GM19324 (cell line): ENCODE data around the gene ITGAD.
A peak's percentile ranks its signal among the peaks of the same experiment; 100 is the strongest.

Experiments used
- ATAC-seq: cut with Tn5 transposase; IDR thresholded peaks from one replicate; pipeline ENCODE4 v1.9.1; 2021; ENCODE audit warnings: mild to moderate bottlenecking, moderate library complexity; ENCODE audit not compliant: unreplicated experiment, low FRiP score

Gene ITGAD

DNA sequence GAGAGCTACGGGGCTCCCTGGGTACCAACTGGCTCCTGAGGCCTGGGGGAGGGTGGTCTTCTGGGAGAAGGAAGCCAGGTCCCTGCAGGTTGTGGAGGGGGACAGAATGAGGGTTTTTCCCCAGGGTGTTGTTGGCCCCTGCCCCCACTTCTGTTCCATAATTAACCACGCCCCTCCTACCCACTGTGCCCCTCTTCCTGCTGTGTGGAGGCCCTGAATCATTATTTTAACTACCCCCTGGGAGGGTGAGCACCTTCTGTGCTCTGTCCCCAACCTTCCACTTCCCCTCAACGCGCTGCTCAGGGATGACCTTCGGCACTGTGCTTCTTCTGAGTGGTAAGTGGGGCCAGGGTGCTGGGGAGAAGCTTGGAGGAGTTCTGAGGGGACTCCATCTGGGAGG is at the start of gene ITGAD:
ITGAD (plus strand) TSS at position 280 of the 400 bp plus-strand sequence; CDS start at position 306, 26 bp downstream.
- ATAC-seq: no peak

DNA sequence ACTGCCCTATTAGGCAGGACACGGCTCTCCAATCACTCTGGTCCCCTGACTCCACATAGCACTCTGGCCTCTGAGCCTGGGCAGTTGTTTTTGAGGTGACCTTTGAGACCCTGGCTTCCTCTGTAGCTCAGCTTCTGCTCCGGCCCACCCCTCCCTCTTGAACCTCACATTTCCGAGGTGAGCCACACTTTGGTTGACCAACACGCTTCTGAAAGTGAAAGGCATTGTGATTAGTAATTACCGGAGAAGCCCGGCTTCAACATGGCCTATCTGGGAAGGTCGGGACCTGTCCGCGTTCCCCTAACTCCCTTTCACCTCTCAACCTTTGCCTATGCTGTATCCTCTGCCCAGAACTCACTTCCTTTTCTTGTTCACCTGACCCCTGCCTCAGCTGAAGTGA is 48.4 kb upstream of the ITGAD start:
- ATAC-seq: peak; percentile 81

DNA sequence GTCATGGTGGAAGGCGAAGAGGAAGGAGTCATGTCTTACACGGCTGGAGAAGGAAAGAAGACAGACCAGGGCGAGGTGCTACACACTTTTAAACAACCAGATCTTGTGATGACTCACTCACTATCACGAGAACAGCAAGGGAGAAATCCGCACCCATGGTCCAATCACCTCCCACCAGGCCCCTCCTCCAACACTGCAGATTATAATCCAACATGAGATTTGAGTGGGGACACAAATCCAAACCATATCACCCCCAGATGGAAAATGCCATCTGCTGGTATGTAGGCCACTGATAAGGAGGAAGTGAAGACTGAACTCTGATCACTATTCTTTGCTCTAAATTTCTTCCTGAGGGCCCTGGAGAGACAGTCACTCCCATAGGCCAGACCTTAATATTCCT is 45.7 kb upstream of the ITGAD start:
- no peak for ATAC-seq

DNA sequence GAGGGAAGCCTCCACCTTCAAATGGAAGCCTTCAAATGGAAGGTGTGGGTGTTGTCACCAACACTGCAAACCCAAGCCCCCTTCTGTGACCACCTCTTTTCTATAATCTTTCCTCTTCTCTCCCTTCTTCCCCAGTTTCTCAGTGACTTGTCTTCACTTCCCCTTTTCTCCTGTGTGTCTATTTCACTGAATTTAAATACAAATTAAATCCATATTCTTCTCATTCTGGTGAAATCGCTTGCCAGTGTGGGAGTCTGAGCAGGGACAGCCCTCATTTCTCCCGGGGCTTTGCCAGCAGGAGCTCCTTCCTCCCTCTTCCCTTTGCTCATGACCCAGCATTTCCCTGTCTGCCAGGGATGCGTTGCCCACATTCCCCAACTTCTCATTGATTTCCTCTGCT is 44.6 kb upstream of the ITGAD start:
- ATAC-seq: no peak

DNA sequence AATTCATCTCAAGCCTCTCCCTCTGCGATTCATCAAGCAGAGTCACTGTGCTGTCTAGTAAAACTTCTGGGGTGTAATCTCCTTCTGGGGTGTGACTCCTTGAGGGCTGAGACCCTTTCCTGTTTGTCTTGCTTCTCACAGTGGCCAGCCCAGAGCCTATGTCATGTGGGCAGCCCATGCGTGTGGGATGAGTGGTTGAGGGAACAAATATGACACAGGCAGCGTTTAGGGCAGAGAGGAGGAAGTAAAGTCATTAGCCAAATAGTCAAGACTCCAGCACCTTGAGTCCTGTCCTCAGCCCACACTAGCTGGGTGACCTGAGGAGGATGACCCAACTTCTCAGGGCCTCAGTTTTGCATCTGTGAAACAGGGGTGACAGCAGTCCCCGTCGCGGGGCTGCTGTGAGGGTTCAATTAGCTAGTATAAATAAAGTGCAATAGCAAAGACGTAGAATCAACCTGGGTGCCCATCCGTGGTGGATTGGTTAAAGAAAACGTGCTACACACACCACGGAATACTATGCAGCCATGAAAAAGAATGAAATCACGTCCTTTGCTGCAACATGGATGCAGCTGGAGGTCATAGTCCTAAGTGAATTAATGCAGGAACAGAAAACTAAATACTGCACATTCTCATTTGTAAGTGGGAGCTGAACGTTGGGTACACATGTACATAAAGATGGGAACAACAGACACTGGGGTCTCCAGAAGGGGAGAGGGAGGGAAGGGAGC is 42.7 kb upstream of the ITGAD start:
- no peak for ATAC-seq

DNA sequence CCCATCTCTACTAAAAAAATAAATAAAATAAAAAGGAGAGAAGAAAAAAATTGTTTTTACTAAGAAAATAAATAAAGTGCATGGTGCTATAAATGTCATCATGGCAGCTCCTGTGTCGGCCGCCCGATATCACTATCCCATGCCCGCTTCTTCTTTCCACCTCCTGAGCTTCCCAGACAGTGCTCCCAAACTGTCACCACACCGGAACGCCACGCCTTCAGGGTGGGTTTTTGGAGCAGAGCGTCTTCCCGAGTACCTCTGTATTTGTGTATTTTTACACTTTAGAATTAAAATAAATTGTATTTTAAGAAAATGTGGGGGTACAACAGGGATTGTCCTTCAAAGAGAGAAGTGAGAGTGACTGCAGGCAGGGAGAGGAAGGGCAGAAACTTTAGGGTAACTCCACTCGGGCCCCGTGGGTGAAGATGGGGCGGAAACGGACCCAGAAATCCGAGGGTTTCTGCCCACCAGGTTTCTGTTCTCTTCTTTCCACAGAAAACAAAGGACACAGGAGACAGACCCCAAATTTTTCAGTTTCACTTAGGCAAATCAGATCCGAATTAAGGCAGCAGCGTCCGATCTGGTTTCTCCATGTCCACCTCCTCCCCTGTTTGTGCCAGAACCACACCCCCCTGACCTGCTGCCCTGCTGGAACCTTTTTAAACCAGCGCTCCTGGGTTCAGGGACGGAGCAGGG is 41.7 kb upstream of the ITGAD start:
- no peak for ATAC-seq

DNA sequence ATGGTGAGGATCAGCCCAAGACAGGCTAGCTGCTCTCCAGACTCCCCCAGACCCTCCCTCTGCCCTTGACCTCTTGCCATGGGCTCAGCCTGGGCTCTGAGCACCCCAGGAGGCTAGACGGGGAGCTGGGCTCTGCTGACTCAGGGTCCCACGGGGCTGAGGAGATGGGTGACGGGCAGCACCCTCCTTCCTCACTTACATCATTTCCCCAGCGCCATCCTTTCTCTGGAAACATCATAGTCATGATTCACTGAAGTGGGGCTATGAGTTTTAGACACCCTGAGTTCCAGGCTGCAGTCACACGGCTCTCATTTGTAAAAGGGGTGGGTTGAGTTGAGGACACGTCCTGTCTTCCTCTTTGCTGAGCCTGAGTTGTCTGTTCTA is 41.2 kb upstream of the ITGAD start:
- no peak for ATAC-seq

DNA sequence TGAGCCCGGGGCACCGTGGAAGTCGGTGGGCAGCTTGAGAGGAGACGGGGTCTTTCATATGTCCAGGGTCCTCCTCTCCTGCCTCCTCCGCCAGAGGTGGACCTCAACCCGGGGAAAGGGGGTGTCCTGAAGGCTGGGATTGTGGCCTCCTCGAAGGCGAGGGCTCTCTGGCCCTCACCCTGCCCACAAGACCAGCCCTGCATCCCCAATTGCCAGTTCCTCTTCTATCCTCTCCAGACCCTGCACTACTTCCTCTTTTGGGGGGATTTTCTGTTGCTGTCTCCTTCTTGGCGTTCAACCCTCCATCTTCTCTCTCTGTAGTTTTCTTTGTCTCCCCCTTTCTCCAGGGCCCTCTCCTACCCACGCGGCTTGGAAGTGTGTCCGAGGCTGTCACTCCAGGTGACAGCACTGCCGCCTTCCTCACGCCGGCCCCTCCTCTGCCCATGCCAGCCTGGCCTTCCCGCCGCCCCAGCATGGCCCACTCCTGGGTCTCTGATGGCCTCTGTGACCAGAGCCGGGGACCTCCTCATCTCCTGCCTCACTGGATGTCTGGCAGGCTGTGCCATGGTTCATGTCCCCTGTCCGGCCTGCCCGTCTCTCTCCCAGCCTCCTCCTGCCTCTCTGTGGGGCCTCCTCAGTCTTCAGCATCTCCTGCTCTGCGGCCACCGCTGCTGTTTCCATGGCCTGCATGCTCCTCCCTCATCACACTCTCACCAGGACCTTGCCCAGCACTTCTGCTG is 40.6 kb upstream of the ITGAD start:
- ATAC-seq: no peak

DNA sequence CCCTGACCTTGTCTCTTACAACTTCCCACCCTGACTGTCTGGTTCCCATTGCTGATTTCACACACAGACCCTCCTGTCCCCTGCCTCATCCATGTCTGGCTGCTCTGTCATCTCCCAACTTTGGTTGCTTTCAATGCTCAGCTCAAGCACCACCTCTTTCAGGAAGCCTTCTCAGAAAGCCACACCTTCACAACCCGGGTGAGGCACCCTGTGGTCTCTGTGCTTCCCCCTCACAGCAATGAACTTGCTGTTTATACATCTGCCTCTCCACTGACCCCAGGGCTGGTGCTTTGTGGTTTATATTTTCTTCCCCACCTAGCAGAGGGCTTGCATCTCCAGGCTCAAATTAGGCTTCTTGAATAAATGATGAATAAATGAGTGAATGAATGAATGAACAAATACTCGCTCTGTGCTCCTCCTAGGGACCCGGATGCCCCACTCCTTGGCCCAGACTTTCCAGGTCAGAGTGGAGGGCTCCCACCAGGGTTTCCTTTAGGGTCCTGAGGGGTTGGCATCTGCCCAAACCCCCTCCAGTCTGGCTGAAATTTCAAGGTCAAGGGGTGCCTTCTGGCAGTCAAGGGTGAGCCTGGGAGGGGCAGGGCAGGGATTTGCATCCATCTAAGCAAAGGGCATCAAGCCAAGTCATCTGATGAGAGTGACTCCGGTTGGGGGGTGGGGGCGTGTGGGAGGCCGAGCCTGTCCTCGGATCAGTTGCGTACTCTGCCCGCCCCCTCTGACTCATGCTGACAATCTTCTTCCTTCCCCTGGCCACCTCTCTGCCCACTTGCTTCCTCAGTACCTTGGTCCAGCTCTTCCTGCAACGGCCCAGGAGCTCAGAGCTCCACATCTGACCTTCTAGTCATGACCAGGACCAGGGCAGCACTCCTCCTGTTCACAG is 38.5 kb upstream of the ITGAD start, which contains the start of gene ITGAX:
ITGAX (plus strand) TSS at position 783 of the 898 bp plus-strand sequence; CDS start at position 862, 79 bp downstream.
- no peak for ATAC-seq

DNA sequence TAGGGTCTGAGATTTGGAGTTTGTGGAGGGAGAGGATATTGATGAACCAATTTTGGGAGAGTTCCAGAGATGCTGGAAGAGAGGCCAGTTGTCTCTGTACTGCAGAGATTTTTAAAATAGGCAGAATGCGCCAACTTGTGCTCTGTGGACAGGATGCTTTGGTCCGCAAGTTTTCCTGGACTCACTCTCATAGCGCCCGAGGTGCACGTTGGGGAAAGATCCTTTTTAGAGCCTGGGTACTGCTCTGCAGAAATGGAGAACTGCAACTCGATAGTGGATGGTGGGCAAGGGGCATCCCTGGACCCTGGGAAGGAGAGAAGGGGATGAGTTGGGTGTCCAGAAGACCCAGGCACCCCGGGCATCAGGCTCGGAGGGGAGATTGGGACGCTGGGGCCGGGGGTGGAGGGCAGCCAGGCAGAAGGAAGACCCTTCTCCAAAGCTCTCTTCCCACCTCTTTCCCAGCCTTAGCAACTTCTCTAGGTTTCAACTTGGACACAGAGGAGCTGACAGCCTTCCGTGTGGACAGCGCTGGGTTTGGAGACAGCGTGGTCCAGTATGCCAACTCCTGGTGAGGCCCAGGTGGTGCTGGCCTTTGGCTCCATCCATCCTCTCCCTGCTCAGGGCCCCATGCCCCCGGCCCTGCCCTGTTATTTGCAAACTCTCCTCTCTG is 37.6 kb upstream of the ITGAD start:
- no peak for ATAC-seq

DNA sequence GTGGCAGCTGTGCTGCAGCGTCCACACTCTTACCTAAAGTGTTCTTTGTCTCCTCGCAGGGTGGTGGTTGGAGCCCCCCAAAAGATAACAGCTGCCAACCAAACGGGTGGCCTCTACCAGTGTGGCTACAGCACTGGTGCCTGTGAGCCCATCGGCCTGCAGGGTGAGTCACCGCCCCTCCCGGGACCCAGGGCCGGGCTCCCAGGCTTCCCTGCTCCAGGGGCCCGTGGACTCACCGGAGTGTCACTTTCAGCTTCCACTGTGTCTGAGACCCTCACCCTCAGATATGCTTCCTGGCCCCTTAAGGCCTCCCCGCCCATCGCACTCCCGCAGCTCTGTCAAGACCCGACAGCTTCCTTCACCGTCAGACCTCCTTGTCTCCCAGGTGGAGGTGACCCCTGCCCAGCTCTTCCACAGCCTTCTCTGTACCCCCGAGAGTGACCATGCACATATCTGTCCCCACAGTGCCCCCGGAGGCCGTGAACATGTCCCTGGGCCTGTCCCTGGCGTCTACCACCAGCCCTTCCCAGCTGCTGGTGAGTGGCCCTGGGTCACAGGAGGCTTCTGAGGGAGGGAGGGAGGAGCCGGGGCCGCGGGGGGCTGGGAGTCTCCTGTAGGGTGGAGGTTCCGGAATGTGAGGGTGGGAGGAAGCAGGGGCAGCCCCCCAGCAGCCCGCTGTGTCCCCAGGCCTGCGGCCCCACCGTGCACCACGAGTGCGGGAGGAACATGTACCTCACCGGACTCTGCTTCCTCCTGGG is 36.4 kb upstream of the ITGAD start:
- ATAC-seq: no peak

DNA sequence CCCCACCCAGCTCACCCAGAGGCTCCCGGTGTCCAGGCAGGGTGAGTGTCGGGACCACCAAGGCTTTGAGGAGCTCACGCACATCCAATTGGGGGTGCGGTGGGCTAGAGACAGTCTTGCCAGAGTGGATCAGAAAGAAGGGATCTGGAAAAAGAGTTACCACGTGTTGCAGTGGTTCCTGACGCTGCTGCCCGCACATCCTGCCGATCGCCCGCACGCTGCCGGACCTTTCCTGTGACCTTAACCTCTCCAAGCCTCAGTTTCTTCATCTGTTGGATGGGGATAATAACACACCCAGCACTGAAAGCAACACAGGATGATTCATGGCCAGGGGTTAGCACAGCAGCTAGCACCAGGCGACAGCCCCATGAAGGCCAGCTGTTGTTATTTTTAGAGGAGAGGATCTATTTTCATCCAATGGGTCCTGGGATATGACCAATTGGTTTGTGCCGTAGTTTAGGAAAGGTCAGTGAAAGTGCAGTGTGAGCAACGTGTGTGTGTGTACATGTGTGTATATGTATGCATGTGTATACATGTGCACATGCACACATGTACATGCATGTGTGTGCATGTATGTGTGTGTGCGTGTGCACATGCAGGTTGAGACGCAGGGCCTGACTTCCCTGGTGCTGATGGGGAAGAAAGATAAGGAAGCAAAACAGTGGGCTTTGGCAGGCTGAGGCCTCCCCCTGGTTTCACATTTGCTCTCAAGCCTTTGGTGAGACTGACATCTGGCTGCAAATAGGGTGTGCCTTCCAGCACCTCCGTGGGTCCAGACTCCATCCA is 35.6 kb upstream of the ITGAD start:
- no peak for ATAC-seq

DNA sequence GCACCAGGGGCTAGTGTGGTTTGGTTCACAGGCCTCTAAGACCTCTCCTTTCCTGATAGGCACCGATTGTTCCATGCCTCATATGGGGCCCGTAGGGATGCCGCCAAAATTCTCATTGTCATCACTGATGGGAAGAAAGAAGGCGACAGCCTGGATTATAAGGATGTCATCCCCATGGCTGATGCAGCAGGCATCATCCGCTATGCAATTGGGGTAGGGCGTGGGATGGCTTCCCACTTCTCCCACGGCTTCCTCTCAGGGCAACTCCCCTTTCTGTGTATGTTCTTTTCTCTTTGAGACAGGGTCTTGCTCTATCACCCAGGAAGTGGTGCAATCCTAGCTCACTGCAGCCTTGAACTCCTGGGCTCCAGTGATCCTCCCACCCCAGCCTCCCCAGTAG is 32.9 kb upstream of the ITGAD start:
- ATAC-seq: no peak

DNA sequence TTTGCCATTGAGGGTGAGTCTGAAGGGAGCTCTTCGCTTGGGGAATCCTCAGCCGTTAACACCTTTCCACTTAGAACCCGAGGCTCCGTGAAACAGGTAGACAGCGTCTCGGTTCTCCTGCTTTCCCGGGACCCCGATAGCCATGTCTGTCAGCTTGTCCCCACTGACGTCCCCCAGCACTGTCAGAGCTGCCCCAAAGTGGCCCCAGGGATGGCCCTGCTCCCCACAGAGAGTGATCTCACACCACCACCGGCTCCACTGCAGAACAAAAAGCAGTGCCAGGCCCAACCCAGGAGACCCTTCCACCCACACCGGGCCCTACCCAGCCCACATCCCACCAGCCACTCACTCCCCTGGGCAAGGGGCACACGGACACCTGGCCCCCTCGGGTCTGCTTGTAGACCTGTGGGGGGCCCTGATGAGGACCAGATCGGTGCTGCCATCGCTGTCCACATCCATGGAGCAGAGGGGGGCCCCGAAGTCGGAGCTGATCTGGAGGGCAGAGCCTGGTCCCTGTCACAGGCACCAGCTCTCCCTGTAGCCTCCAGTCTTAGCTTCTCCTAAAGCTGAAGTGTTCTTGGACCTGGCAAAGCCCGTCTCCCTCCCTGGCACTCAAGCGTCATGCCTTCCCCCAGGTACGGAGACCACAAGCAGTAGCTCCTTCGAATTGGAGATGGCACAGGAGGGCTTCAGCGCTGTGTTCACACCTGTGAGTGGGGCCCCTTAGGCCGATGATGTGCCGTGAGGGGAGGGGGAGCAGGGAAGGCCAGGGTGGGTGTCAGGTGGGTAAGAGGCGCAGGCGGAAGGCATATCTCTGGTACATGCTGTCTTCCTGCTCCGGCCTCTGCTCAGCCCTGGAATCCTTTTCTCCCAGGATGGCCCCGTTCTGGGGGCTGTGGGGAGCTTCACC is 31.7 kb upstream of the ITGAD start:
- ATAC-seq: no peak

DNA sequence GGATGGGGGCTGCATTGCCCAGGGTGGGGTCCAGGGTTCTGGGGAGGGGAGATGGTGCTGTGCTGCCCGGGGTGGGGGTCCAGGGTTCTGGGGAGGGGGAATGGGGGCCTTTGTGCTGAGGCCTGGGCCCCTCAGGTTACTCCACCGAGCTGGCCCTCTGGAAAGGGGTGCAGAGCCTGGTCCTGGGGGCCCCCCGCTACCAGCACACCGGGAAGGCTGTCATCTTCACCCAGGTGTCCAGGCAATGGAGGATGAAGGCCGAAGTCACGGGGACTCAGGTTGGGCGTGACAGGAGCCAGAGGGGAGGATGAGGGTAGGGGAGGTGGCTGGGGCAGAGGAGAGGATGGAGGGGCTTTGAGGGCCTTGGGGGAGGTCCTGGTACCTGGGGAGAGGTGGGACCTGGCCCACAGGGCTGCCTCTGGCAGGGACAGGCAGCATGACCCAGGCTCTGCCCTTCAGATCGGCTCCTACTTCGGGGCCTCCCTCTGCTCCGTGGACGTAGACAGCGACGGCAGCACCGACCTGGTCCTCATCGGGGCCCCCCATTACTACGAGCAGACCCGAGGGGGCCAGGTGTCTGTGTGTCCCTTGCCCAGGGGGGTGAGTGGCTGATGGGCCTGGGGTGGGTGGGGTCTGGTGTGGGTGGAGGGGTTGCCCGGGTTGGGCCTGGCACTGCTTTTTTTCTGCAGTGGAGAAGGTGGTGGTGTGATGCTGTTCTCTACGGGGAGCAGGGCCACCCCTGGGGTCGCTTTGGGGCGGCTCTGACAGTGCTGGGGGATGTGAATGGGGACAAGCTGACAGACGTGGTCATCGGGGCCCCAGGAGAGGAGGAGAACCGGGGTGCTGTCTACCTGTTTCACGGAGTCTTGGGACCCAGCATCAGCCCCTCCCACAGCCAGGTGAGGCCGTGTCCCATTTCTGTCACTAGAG is 30.4 kb upstream of the ITGAD start:
- ATAC-seq: no peak

DNA sequence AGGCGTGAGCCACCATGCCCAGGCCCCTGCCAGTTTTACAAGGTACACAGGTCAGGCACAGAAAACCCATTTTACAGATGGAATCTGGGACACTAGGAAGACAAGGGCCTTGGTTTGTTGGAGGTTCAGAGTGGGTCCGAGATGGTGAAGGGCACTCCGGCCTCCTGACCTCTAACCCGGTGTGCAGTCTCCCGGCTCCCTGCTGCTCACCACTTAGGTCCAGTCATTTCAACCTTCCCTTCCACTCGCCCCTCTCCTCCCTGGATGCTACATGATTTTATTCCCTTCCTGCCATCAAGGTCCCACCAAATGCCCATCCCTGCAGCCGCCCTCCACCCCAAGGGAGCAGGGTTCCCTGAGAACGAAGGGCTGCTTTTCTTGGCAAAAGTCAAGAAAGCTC is 29.4 kb upstream of the ITGAD start:
- ATAC-seq: no peak
